Suppressor macrophage treated with lipopolysaccharide for 4 hours (primary cell): ENCODE data around the gene BCL2A1.
"Not testable (repeated sequence)": the region's sequence is repeated elsewhere in the genome, so short reads cannot be mapped to it uniquely, and the experiment has no call there.

Experiments used
- DNase-seq: peaks from one replicate; pipeline ENCODE4 v3.0.0-alpha.2; 2020

The BCL2A1 gene

DNA sequence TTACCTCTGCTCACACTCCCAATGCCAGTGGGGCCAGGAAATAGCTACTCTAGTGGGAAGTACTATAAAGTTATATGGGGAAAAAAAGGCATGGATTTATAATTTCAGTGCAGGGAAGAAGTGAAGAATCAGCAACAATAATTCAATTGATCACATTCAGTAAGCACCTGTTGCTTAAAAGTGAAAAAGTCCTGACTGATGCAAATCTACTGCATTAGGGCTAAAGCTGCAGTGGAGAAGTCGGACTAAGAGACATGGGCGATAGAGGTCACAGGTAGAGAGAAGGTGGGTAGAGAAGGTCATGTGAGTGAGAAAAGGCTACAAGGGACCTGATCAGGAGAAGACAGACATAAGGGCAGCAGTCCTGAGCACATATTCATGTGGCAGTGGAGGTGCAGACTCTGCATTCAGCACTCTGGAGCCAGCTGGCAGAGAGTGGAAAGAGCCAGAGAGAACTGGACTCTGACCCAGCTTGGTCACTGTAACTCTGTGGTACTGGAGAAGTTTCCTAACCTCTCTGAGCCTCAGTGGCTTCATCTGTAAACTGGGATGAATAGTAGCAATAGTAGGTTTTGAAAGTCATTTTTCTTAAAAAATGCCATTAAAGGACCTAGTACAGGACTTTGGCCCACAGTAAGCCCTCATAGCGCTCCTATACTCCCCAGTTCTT, 17.6 kb upstream of the BCL2A1 start:
- DNase-seq = no peak

DNA sequence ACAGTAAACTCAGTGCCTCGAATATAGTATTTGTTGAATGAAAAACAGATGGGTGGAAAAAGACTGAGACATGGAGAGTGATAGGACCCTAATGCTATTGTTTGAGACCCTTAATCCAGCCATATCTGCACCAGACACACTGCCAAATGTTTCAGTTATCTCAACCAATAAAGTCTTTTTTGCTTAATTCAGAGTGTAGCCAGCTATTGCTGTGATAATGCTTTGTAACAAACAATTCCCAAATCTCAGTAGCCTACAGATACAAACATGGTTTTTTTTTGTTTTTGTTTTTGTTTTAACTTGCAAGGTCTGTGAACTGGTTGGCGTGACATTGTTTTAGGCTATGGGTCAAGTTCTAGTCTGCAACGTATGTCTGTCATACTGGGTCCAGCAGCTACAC, 17.0 kb upstream of the BCL2A1 start:
- no peak for DNase-seq

- DNase-seq = no peak
Observed at GRCh38 chr15:79987569-79987955, 16.6 kb upstream of the BCL2A1 start.

GRCh38 chr15:79981831-79982455, 10.9 kb upstream of the BCL2A1 start:
- peak; percentile 78 for DNase-seq

GRCh38 chr15:79978655-79979514, 7.9 kb upstream of the BCL2A1 start:
- DNase-seq = peak; percentile 98

DNA sequence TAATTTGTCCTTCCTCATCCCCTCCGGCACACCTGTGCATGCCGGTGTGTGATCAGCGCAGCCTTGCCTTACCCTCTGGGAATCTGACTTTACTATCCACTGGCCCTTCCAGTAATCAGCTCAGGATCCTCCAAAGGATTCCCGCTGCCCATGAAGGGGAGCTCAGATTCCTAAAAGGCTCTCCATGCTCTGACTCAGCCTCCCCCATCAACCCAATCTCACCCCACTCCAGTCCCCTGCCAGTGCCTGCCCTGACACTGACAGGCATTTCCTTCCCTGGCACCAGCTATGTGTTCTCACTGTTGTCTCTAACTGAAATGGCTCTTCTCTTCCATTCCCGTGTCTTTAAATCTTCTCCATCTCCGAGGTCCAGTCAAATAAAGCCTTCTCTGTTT, 7.3 kb upstream of the BCL2A1 start:
- DNase-seq = peak; percentile 44

- peak; percentile 96 for DNase-seq
Observed at GRCh38 chr15:79977431-79978054, 6.5 kb upstream of the BCL2A1 start.

GRCh38 chr15:79973456-79974195, 2.6 kb upstream of the BCL2A1 start:
- peak; percentile 43 for DNase-seq

DNA sequence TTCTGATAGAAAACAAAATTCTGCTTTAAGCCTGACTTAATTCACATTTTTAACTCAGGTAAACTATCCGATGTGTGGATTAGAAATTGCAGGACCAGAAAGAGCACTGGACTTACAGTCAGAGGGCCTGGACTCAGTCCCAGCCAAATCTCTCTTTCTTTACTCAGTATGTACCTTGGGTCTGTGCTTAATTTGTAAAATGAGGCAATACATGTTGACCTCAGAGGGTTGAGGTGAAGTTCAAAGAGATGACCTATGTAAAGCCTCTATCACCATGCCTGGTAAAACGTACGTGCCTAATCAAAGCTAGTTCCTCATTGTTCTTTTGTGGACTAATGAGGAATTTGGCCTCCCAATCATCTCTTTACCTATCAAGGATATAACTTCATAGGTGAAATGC, 1.9 kb upstream of the BCL2A1 start:
- no peak for DNase-seq

- peak; percentile 47 for DNase-seq
Observed at GRCh38 chr15:79970181-79970580, 815 bp downstream of the BCL2A1 start.

GRCh38 chr15:79969146-79969545, 1.9 kb downstream of the BCL2A1 start:
- peak; percentile 44 for DNase-seq

- peak; percentile 53 for DNase-seq
Observed at GRCh38 chr15:79967298-79968182, 3.5 kb downstream of the BCL2A1 start.

DNA sequence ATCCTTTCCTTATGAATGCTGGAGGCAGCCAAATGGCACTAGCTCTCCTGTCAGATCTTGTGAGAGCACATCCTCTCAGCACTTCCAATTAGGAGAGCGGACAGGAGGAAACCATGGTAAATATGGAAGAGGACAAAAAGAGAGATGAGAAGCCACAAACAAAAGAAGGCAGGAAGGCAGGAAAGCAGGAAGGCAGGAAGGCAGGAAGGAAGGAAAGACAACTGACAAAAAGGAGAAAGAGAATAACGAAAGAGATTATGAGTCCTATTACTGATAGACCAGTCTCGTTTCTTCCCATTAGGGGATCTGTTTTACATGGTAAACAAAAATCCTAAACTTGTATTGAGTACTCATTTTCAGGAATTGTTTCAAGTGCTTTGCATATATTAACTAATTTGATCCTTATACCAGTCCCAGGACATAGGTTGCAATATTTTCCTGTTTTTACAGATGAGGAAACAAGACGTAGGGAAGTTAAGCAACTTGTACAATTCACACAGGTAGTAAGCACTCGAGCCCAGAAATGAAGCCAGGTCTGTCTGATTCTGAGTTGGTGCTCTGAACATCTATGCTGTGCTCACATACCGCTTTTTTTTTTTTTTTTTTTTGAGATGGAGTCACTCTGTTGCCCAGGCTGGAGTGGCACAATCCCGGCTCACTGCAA, 4.2 kb downstream of the BCL2A1 start:
- no peak for DNase-seq

DNA sequence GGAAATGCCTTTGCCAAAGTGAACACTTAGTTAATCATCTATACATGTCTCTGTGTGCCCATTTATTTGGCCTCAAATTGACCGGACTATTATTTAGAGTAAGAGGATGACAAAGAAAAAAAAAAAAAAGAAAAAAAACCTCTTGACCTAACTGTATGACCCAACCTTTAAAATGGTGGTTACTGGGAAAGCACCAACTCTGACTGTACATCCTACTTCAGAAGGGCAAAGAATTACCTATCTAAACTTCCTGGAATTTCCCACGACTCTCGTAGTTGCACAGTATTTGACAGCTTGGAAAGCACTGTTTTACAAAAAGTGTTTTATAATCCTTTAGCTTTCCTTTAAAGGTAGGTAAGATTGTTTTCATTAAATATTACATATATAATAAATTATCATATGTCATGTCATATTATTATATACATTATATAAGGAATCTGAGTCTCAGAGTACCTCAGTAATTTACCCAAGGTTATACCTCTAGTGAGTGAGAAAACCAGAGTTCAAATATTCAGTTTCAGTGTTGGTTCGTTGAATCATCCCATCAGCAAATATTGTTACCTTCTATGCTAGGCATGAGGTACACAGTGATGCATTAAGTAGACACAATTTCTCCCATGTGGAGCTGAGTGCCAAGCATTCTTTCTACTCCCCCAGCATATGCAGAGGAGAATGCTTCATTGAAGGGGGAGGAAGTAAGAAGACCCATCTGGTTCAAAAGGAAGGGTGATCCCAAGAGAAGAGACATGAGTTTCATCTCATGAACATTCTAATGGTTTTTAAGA, 5.0 kb downstream of the BCL2A1 start:
- peak; percentile 85 for DNase-seq

DNA sequence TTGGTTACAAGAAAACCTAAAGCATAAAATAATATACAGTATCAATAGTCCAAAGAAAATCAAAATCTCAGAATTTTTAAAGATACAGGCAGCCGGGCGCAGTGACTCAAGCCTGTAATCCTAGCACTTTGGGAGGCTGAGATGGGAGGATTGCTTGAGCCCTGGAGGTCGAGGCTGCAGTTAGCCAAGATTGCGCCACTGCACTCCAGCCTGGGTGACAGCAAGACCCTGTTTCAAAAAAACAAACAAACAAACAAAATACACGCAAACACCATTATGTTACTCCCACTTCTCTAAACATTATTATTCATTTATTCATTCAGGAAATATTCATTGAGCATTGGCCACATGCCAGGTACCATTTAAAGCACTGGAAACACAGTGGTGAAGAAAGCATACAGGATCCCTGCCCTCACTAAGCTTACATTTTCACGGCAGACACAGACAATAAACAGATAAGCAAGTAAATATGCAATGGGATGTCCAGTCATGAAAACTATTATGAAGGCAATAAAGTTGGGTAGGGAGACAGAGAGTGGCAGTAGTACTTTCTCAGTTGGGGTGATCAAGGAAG, 6.7 kb downstream of the BCL2A1 start:
- DNase-seq = peak; percentile 59

- not testable (repeated sequence) for DNase-seq
Observed at GRCh38 chr15:79962921-79963320, 8.1 kb downstream of the BCL2A1 start.

DNA sequence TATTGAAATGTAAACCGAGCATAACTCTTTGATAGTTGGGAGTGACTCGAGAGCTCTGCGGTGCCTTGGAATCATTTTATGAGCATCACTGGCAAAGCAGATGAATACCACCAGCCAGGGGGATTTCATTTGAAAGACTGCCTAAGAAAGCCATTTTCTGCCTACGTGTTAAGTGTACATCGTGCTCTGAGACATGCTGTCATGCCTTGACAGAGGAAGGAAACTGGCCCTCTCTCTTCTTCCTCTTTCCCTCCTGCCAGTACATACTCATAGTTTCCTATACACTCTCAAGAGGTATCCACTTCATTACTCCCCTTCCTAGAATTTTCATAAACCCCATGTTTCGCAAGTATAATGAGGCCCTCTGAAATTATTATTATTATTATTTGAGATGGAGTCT, 8.8 kb downstream of the BCL2A1 start:
- DNase-seq = peak; percentile 78

DNA sequence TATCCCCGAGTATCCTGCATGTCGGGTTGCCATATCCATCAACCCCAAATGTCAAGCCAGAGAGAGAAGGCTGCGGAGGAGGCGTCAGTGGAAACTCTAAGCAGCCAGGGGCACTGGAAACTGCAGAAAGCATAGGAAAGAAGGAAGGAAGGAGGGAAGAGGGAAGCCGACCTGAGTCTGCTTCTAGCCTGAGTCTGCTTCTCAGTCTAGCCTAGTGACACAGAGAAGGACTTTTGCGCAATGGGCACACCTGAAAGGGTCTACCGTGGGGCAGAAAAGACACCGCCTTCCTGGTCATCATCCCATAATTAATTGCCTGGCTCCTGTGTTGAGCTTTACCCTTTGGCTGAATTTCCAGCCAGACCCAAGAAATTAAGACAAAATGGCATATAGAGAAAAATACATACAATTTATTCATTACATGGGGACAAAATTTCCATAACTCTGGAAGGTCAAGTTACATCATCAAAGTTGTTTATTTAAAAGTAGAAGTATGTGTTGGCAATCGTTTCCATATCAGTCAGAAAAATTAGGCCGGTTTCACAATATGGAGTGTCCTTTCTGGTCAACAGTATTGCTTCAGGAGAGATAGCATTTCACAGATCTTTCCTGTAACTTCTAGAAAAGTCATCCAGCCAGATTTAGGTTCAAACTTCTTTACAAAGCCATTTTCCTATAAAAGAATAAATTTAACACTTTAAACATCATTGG, 10.3 kb downstream of the BCL2A1 start:
- peak; percentile 86 for DNase-seq

- no peak for DNase-seq
Observed at GRCh38 chr15:79957741-79958140, 13.3 kb downstream of the BCL2A1 start.
